ENCODE results near the gene LYPD3. TPM values are rescaled to one million over a fixed set of nuclear protein-coding genes. Genes with fewer than 3 reads are reported as not detected.

Gene LYPD3
- total RNA-seq (ENCODE audit: low replicate concordance): 0.08 TPM in 1 of 2 replicates, not detected in the other

DNA sequence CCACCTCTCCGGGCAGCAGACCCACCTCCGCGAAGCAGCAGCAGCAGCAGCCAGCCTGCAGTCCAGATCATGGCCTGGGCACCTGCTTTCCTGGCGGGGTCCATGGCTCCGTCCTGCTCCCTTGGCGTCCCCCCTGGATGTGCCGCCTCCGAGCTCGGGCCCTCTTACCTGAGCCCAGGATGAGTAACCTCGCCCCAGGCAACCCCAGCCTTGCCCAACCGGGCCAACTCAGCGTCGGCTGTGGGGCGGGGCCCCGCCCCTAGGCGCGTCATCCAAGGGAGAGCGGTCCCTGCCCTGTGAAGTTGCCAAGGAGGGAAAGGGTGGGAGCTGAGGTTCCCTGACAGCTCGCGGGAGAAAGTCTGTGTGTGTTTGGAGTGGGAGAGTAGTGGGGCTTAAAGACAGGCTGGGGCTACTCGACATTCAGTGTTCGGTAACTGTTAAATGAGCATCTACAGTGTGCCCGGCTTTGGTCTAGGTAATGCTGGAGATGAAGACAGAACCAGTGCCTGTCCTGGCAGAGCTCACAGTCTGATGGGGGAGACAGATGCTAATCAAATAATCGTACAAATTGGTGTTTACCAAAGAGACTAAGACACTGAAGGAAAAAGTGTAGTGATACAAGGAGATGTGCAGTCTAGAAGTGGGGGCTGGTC is at the start of gene LYPD3:
Gene LYPD3 (minus strand): TSS at position 141 of the 653 bp plus-strand sequence. CDS start 37 bp downstream, at position 104.

DNA sequence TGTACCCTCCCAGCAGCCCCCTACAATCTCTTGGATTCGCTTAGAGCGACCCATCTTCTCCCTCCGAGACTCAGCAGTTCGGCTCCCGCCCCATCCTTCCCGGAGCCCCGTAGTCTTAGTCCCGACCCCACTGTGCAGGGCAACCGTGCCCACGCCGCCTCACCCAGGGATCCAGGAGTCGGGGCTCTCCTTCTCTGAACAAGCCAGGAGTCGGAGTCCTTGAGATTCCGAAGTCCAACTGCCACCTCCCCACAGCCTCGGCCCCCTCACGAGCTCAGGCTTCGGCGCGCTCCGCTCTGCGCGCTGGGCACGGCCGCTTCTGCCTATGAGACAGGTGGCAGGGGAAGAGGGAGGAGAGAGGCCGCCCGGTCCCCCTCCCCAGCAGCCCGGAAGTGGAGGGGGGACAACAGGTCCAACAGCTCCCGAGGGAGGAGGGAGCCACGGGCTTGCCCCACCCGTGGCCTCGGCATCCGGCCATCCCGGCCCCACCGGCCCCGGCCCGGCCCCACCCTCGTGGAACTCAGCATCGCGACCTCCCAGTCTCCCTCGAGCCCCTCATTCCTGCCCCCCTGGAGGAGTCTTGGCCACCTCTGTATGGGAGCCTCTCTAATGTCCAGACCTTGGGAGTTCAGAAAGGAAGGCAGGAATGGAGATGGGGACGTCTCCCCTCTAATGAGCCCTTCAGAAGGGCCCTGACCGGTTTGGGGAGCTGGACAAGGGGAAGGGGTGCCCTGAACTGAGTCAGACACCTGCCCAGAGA is 39.2 kb upstream of the LYPD3 start, which contains the start of gene PHLDB3:
Gene PHLDB3 (minus strand): TSS at position 321 of the 760 bp plus-strand sequence. CDS start 628 bp downstream, outside the sequence.

DNA sequence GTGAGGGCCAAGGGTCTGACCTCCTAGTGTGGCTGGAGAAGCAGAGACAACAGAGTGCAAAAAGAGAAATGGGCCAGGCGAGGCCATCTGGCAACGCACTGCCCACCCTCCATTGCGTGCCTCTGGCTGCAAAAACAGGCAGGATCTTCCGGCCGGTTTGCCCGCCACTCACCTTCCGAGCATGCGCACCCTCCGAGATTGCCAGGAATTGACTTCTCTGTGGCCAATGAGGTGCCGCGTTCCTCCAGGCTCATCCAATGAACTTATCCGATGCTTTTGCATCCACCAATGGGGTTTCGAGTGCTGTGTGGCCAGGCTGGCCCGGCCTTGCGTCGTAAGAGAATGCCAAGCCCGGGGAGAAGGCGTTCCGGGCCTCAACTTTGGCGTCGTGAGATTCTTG is 50.9 kb downstream of the LYPD3 start, which contains the start of gene TEX101:
Gene TEX101 (plus strand): TSS at position 337 of the 400 bp plus-strand sequence. CDS start 1,030 bp downstream, outside the sequence.

Other genes with a start within 250 kb of the LYPD3 start
- not detected in 2 replicates for gene PSG9, start 196.1 kb downstream of the LYPD3 start, total RNA-seq (ENCODE audit: low replicate concordance)
- 0.12 TPM in 1 of 2 replicates, not detected in the other for gene CD177, start 111.9 kb downstream of the LYPD3 start, total RNA-seq (ENCODE audit: low replicate concordance)
- not detected in 2 replicates for gene TEX101, start 50.7 kb downstream of the LYPD3 start, total RNA-seq (ENCODE audit: low replicate concordance)
- gene PHLDB3, start 39.1 kb upstream of the LYPD3 start, total RNA-seq (ENCODE audit: low replicate concordance): 14.2 and 33.9 TPM in 2 replicates
- gene ETHE1, start 61.6 kb upstream of the LYPD3 start, total RNA-seq (ENCODE audit: low replicate concordance): 115 and 156 TPM in 2 replicates
- 0.08 and 0.12 TPM in 2 replicates for gene ZNF575, start 67.6 kb upstream of the LYPD3 start, total RNA-seq (ENCODE audit: low replicate concordance)
- gene XRCC1, start 109.9 kb upstream of the LYPD3 start, total RNA-seq (ENCODE audit: low replicate concordance): 11.2 and 18.5 TPM in 2 replicates
- gene PINLYP, start 110.2 kb upstream of the LYPD3 start, total RNA-seq (ENCODE audit: low replicate concordance): 0.83 and 6.4 TPM in 2 replicates
- gene IRGQ, start 130.5 kb upstream of the LYPD3 start, total RNA-seq (ENCODE audit: low replicate concordance): 17.1 and 22.7 TPM in 2 replicates
- 8.0 and 11.8 TPM in 2 replicates for gene ZNF576, start 131.0 kb upstream of the LYPD3 start, total RNA-seq (ENCODE audit: low replicate concordance)
- not detected in 2 replicates for gene SRRM5, start 146.5 kb upstream of the LYPD3 start, total RNA-seq (ENCODE audit: low replicate concordance)
- gene ZNF428, start 154.0 kb upstream of the LYPD3 start, total RNA-seq (ENCODE audit: low replicate concordance): 38.0 and 53.7 TPM in 2 replicates
- gene CADM4, start 174.2 kb upstream of the LYPD3 start, total RNA-seq (ENCODE audit: low replicate concordance): 1.7 and 3.4 TPM in 2 replicates
- 38.0 and 43.1 TPM in 2 replicates for gene PLAUR, start 204.6 kb upstream of the LYPD3 start, total RNA-seq (ENCODE audit: low replicate concordance)

Data from smooth muscle cell of the coronary artery (primary cell).